Hypothalamus (tissue), 51 donors: Measurements from ENCODE around the gene E4F1.
"Not testable (repeated sequence)": the region's sequence is repeated elsewhere in the genome, so short reads cannot be mapped to it uniquely, and the experiment has no call there.

Experiments used
- DNase-seq, 51 donors: peaks; one replicate each; lab custom pipeline; 2025; lab: John Stamatoyannopoulos, UW

The E4F1 gene

DNA sequence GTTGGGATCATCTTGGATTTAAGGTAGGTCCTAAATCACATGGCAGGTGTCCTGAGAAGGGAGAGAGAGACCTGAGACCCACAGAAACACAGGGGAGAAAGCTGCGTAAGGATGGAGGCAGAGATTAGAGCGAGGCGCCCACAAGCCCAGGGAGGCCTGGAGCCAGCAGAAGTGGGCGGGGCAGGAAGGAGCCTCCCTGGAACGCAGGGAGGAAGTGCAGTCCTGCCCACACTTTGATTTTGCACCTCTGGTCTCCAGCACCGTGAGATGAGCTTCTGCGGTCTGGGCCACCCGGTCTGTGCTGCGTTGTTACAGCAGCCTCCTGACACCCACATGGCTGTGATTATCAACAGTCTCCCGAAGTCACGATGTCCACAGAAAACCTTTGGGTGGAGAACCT is 19.2 kb downstream of the E4F1 start:
- peak in 1 of 51 donors; percentile 33 for DNase-seq

DNA sequence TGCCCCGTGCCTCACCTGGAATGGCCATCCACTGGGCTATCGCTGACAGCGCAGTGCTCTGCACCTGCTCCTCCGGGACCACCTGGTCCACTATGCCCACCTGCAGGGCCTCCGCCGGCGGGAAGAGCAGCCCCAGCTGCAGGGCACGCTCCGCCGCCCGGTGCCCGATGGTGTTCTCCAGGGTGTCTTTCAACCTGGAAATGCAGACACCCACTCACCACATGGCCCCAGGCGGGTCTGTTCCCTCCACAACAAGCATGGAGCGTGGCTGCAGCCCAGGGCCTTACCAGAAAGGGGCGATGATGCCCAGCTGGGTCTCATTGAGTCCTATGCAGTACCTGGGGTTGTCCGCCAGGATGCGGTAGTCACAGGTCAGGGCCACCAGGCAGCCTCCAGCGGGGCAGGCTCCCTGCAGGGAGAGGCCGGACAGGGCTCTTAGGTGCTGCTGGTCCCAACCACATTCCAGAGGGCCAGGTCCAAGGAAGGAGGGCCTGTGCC is 19.7 kb downstream of the E4F1 start:
- DNase-seq: no peak

DNA sequence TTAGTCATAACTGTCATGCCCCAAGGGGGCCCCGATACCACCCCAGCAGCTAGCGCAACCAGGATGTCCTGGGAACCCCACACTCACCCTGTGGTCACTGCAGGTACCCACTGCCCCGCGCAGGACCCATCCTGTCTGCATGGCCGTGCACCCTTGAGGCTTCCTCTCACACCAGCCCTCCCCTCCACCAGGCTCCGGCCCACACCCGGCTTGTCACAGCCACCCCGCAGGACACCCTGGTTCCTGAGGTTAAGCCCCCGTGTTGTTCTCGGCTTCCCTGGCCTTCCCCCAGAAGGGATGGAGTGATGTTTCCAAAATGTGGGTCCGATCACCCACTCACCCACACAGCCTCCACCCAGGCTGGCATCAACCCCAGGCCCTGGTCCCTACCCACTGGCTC is 20.4 kb downstream of the E4F1 start:
- DNase-seq: no peak

DNA sequence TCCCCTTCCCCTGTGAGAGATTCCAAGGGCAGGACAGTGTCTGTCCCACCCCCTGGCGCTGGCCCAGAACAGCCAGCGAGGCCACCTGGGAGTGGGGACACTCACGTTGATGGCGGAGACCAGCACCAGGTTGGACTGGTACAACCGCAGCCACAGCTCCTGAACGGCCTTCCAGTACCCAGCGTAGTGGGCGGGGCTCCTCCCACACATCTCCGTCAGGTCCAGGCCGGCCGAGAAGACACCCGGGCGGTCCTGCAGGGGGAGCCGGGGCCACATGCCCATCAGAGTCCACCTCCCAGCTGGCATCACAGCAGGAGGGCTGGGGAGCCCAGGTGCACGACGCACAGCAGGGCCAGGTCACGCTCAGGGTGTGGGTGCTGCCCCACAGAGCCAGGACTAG is 20.9 kb downstream of the E4F1 start:
- no peak for DNase-seq

DNA sequence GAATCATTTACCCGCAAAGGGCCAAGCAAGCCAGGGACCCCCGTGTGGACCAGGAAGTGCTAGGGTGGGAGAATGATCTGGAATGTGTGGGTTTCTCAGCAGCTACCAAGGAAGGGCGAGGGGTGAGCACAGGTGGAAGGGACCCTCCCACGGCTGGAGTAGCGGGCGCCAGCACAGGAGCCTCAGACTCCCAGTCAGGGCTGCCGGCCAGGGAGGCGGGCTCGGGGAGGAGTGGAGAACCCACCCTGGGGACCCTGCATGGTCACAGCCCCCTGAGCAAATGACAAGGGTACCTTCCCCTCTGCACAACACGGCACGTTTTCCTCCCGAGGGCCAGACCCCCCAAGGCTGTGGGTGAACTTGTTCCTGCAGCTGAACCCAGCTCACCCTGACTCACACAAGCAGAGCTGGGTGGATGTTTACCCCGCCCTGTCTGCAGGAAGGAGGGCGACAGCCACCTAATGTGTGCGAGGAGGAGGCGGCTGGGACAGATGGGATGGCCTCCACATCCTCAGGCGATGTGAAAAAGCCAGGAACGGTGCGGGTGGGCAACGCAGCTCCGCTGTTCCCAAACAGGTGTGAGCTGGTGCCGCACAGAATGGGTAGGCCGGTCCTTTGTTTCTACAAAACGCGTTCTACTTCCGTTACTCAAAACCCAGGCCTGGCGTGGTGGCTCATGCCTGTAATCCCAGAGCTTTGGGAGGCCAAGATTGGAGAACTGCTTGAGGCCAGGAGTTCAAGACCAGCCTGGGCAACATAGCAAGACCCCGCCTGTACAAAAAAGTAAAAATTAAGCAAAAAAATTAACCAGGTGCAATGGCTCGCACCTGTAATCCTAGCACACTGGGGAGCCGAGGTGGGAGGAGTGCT is 21.8 kb downstream of the E4F1 start:
- DNase-seq: no peak

DNA sequence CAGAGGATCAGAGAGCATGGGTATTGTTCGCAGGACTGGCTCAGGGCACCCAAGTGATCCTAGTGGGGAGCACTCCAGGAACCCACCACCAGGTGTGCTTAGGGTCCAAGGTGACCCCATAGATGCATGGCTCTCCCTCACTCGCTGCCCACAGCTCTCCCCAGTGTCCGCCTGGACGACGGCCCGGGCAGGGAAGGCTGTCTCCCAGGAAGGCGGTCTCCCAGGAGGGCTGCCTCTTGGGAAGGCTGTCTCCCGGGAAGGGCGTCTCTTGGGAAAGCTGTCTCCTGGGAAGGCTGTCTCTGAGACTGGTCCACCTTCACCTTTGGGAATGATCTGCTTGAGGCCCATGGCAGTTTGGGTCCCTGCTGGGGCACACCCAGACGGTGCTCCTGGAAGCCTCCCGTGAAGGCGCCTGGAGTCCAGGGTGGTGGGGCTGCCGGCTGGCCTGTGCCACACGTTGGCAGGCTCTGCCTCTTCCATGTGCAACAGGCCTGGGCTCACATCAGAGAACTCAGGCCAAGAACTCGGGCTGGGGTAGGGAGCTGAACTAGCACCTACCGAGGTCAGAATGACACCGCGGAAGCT is 23.0 kb downstream of the E4F1 start:
- DNase-seq: no peak

DNA sequence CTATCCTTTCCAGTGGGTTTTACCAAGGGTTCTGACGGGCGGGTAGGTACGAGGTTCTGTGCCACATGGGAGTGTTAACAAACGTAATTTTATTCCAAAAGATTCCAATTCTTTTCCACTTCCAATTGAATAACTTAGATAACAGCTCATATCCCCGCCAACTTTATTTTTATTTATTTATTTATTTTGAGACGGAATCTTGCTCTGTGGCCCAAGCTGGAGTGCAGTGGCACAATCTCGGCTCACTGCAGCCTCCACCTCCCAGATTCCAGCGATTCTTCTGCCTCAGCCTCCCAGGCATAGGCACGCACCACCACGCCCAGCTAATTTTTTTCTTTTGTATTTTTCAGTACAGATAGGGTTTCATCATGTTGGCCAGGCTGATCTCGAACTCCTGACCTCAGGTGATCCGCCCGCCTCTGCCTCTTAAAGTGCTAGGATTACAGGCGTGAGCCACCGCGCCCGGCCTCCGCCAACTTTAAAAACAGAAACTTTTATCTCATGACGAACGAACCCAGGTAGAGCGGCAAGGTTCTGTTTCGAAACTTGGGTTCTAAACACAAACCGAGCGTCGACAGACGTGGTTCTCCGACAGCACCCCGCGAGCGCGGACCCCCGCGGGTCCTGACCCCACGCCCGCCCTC is 27.4 kb downstream of the E4F1 start:
- DNase-seq: peak in 1 of 51 donors; percentile 5

DNA sequence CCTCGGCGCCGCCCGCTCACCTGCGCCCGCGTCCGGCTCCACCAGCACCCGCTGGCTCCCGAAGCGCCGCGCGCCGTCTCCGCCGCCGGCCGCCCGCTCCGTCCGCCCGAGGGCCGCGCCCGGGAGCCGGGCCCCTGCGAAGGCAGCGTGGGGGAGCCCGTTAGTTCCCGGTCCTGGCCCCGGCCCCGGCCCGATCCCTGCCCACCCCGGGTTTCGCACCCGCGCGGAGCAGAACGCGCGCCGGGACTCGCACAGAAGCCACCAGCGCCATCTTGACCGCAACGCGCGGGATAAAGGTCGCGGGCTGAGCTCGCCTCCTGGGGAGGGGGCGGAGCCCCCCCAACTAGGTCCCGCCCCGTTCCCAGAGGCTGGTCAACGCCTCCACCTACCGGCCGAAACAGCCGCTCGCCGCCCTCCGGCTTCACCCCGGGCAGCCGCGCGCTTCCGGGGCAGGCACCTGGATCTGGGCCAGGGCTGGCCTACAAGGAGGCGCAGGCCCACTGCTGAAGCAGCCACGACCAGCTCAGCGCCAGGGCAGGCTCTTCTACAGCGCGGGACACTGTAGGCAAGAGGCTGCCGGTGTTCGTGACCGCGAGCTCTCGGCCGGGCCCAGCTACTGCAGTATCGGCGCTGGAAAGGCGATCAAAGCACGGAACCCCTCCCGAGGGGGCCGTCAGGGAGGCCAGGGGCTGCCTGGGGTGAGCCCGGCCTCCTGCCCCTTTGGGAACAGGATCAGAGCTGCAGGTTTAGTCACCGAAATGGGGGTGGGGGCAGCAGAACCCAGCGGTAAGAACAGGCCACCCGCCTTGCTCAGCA is 28.1 kb downstream of the E4F1 start, which contains the start of gene ECI1:
TSS of gene ECI1 (minus strand) at position 292 of the 816 bp plus-strand sequence. CDS start at position 271, 21 bp downstream.
- peak; percentile 30 to 96 (median 89) for DNase-seq

DNA sequence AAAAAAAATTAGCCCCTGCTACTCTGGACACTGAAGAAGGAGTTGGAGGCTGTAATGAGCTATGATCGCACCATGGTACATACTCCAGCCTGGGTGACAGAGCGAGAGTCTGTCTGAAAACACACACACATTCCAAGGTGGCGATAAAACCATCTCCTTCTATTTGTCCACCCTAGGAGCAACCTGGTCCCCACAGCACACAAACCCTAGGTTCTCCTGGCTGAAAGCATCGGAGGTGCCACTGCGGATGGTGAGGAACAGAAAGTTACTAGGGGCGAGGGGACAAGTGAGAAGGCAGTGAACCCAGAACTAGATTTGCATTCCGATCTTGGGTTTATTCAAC is 29.4 kb downstream of the E4F1 start:
- DNase-seq: no peak

DNA sequence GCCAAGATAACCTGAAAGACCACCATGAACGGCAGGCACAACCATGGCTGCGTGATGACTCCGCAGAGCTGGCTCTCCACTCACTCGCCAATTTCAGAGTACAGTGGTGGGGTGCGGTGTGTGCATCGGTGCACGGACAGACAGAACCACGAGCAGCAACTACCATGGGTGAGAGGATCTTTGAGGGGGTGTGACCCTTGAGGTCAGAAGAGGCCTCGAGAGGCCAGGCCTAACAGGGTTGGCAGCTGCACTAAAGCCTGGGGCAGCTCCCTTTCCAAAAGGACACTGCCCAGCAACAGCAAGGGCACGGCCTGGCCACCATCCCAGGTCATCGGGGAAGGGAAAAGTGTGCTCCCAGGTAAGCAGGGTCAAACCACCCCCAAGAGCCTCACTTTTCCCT is 29.9 kb downstream of the E4F1 start:
- DNase-seq: no peak

DNA sequence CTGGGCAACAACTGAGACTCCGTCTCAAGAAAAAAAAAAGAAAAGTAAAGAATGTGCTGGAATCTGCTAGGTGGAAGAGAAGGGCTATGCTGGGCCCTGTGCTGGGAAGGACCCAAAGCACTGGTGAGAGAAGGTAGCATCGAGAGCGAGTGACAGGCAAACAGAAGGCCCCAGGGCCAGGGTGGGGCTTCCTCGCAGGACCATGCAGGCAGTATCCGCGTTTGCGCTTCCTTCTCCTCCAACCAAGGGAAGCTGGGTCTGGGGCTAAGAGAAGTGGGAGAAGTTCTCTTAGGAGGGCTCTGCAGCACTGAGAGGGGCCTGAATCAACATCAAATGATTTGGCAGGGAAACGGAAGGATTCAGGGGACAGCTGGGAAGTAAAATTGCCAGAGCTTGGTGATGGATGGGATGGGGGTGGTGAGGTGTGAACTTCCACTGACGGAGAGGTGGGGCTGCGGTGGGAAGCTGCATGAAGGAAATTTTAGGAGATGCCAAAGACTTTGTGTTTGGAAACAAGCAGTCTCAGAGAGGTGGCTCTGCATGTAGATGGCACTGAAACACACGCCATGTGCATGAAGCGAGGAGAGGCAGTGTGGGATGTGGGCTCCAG is 33.2 kb downstream of the E4F1 start:
- DNase-seq: no peak

DNA sequence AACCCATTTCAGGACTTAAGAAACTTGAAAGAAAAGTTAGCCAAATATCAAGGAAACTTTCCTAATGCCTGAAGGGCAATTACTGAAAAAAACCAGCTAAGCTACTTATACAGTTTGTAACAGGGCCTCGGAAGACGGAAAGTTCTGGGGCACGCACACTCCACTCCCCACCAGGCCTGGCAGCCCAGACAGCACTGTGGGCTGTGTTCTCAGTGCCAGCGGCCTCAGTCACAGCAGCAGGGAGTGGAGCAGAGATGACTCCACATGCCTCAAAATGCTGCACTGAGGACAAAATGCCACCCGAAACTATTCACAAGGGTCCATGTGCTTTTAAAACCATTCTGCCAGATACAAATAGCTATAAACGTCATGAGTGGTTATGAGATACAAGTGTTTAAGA is 34.3 kb downstream of the E4F1 start:
- DNase-seq: no peak

DNA sequence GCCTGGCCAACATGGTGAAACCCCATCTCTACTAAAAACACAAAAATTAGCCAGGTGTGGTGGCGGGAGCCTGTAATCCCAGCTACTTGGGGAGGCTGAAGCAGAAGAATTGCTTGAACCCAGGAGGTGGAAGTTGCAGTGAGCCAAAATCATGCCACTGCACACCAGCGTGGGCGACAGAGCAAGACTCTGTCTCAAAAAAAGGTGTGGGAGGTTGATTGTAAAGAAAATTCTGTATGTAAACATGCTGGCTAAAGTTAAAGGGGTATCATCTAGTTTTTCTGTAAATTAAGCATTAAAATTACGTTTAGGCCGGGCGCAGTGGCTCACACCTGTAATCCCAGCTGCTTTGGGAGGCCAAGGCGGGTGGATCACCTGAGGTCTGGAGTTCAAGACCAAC is 35.1 kb downstream of the E4F1 start:
- not testable (repeated sequence) for DNase-seq

DNA sequence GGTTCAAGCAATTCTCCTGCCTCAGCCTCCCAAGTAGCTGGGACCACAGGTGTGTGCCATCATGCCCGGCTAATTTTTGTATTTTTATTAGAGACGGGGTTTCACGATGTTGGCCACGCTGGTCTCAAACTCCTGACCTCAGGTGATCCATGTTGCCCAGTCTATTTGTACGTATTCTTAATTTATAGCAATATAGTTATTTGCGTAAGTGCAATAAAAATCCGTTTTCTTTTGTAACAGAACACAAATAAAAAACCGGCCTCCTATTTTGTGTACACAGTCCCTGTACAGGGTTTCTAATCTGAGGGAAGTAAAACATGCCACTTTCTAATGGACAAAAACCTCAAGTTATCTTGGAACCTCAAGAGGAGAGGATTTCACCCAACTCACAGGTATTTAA is 36.9 kb downstream of the E4F1 start:
- DNase-seq: no peak

DNA sequence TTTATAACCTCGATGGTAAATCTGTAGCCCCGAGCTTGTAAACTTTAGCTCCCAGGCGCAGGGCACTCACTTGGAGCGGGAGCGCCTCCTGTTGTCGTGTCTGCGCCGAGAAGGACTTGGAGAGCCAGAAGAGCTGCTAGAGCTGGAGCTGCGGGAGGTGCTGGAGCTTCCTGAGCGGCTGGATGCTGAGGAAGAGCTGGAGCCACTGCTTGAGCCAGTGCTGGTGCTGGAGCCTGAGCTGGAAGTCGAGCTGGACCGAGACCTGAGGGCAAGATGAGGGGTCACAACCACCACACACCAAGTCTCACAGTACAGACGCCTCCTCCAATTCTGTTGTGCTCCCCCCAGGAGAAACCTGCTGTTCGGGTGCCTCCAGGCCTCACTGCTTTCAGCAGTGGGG is 39.6 kb downstream of the E4F1 start:
- DNase-seq: not testable (repeated sequence)

DNA sequence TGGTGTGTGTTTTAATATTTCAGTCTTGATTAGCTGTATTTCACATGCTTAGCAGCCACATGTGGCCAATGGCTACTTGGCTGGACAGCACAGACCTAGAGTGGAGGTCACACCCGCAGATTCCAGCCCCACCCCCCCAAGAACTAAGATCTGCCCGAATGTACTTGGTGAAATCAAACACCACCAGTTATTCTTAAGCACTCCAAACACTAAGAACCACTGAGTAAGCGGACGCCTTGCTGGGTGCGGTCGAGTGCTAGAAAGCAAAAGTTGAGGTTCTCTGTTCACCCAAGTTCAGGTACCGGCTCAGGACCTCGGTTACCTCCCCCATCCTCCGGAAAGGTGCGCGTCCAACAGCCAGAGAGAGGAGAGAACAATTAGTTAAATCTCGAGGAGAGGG is 43.5 kb downstream of the E4F1 start:
- not testable (repeated sequence) for DNase-seq

DNA sequence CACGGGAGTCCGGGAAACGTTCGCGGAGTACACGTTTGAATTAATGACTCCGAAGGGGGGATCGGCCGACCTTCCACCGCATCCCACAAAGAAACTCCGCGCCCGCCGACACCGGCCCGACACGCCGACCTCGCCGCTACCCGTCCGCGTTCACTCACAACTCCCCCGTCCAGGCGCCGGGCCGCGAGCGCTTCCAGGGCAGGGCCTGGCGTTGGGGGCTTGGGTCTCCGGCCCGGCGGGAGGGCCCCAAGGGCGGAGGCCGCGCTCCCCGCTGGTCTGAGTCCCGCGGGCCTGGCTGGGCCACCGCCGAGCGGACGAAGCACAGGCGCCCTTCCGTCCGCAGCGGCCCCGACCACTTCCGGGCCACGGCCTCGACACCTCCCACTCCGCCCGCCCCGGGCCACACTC is 44.1 kb downstream of the E4F1 start:
- DNase-seq: peak in 18 of 51 donors; percentile 46 to 92 (median 85)

DNA sequence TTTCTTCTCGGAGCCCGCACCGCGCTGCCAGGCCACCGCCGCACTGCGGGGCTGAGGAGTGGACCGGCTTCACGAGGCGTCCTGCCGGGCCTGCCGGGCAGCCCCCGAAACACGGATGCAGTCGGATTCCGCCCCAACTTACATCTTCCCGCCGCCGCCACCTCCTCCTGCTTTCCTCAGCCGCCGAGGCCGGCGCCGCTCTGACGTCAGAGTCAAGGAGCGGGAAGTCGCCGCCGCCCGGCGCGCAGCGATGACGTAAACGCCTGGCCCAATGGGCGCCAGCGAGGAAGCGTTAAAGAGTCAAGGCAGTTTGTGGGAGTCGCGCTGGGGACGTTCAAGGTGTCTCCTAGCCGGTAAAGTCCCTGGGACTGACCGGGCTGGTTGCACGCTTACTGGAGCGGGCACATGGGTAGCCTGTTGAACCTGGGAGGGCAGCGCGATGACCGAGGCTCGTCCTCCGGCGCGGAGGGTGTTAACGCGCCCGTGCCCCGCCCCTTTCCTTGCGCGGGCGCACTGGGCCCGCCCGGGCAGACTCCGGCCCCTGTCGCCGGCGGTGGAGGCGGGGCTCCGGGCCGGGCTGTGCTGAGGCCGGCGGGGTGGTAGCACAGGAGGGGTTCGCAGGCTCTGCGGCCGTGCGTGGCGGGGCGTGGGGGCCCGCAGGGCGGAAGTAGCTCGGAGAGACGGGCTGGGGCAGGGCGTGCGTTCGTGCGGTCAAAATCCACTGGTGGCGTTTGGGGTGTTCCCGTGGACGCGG is 44.7 kb downstream of the E4F1 start, which contains the start of gene RNPS1:
TSS of gene RNPS1 (minus strand) at position 214 of the 754 bp plus-strand sequence. CDS start 3,483 bp downstream, outside the sequence.
- peak; percentile 72 to 99 (median 92) for DNase-seq

DNA sequence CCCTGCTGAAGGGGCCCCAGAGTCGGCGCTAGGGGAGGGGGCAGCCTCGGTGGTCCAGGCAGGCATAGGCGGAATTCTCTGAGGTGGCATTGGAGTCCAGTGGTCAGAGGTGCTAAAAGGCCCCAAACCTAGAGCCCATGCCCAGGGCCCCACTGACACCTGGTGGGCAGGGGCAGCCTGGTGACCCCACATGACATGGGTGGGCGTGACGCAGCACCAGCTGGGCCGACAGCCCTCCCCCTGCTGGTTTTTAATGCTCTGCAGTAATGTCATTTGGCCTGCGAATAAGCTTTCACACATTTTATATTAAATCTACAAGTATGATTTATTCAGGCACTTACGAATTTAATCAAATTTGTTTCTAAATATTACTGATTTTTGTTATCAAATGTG is 46.7 kb downstream of the E4F1 start:
- no peak for DNase-seq
